Heart right ventricle (tissue), 16 donors: ENCODE measurements around the gene GTF2H1. TPM values are rescaled to one million over a fixed set of nuclear protein-coding genes. Genes with fewer than 3 reads are reported as not detected.
A peak's percentile ranks its signal among the peaks of the same experiment; 100 is the strongest.

Experiments
- ATAC-seq, 8 donors: fragments of 200-7000 bp; cut with Tn5 transposase; one replicate each; pipeline ENCODE4 v1.9.1; 2020; ENCODE audit warnings: mild to moderate bottlenecking in 8 of 8, moderate library complexity in 8 of 8, moderate number of reproducible peaks in 1 of 8
- DNase-seq, 2 donors: peaks; one replicate each; pipeline ENCODE4 v3.0.0-alpha.2; 2020
- H3K27ac ChIP-seq, 10 donors: fragments of 200-600 bp; sonication (generic) in 2 of 10; one replicate each; pipeline versions ENCODE4 v1.5.0 to v1.8.0; 2020 to 2022; ENCODE audit warnings: mild to moderate bottlenecking in 3 of 10
- H3K27me3 ChIP-seq, 7 donors: fragments of 200-600 bp; one replicate each; pipeline ENCODE4 v1.8.0; 2021 to 2022; ENCODE audit warnings: mild to moderate bottlenecking in 2 of 7
- H3K36me3 ChIP-seq, 9 donors: fragments of 200-600 bp; sonication (generic) in 1 of 9; one replicate each; pipeline versions ENCODE4 v1.5.0 to v1.8.0; 2020 to 2022; ENCODE audit warnings: mild to moderate bottlenecking in 2 of 9
- H3K4me1 ChIP-seq, 9 donors: fragments of 200-600 bp; sonication (generic) in 1 of 9; one replicate each; pipeline versions ENCODE4 v1.5.0 to v1.8.0; 2020 to 2022; ENCODE audit warnings: mild to moderate bottlenecking in 4 of 9
- H3K4me3 ChIP-seq, 10 donors: fragments of 200-600 bp; sonication (generic) in 2 of 10; one replicate each; pipeline versions ENCODE4 v1.5.0 to v1.8.0; 2020 to 2022; ENCODE audit warnings: mild to moderate bottlenecking in 7 of 10, moderate library complexity in 2 of 10
- H3K9me3 ChIP-seq, 11 donors: fragments of 200-600 bp in 10 of 11; sonication (generic) in 2 of 11; one replicate each; pipeline versions ENCODE4 v1.5.0 to v1.8.0; 2013 to 2022; ENCODE audit warnings: mild to moderate bottlenecking in 2 of 11, control low read depth in 1 of 11, moderate library complexity in 1 of 11
- CTCF ChIP-seq, 9 donors: fragments of 200-600 bp; sonication (generic) in 2 of 9; IDR thresholded peaks; one replicate each; pipeline versions ENCODE4 v1.5.0 to v1.8.0; 2021 to 2022; ENCODE audit warnings: antibody characterized with exemption in 9 of 9, mild to moderate bottlenecking in 5 of 9, moderate library complexity in 1 of 9
- WGBS, 2 donors: extraction: QIAGEN DNeasy Blood & Tissue Kit; methylation state at CpG; one replicate each; pipeline ENCODE4 v1.1.7; 2013; ENCODE audit warnings: inconsistent platforms in 1 of 2; 5-methylcytosine and 5-hydroxymethylcytosine counted together
- intact Hi-C, 10 donors: fragments of 100-400 bp; cut with DNase I; formaldehyde crosslinking; loops; one replicate each; pipeline versions ENCODE4 v1.11.1 to v1.14.2; 2022
- long read RNA-seq, 3 donors: library from polyadenylated mRNA; unstranded; transcript quantifications; one replicate each; pipeline ENCODE4 v2.0.0, GENCODE V29; 2020 to 2021
- polyA plus RNA-seq, 2 donors: library from polyadenylated mRNA; stranded (reverse); fragments of 200-250 nt; gene quantifications; one replicate each; pipeline ENCODE4 v1.2.3, GENCODE V29; 2013
- total RNA-seq, 10 donors: library from RNA; stranded (reverse); fragmentation: NEBNext Ultra II Directional in 3 of 10; extraction: Animal tissue kit (Norgen Biotek cat#: 25700) in 3 of 10; gene quantifications; one replicate each; pipeline versions ENCODE4 v1.2.1 to v1.2.4, GENCODE V29; 2021 to 2023
- donor health status: Arrhythmogenic right ventricular cardiomyopathy.
- donor health status: ischemic (EF 13 %, LVEDD 7.1; RV severe dilation, severe dysfunction).
- donor health status: healthy with polysubstance abuse.
- donor health status: DM: no; HTN: yes; CAD: no.
- donor health status: DM: no; HTN: no; CAD: no.
- donor health status: ischemic (EF 25% LVEDD 6.9; RV normal size, moderate dysfunction).
- donor health status: ischemic (EF 25% LVEDD 5.7; RV mildly dilated, moderate dysfunction).
- donor health status: healthy.
- donor health status: DM: yes; HTN: yes; CAD: no.
- donor health status: Ischemic cardiomyopathy.
- donor health status: ischemic (EF 35%, LVEDD 5.7; RV mildly dilated, moderate dysfunction).
- donor health status: nonischemic (EF 11% LVEDD 7.7; RV severe dilation, severe dysfunction).
- donor health status: DM: yes; HTN: yes; CAD: no.
- donor health status: PGD.
- donor health status: ischemic (EF 29% LVEDD 5.4; RV normal size, mild dysfunction).
- donor health status: nonischemic (EF 23%, LVEDD 6.1; RV moderate dilation, normal function).

The GTF2H1 gene
- total RNA-seq (10 to 100 TPM; 19.6 to 27.9 (median 25.2) TPM), polyA plus RNA-seq (10 to 100 TPM; 14.9 to 15.5 TPM)
- long read RNA-seq, donor 1, transcript GTF2H1-201 (15 exons, 2,982 nt), result major isoform, 20 of 29 reads
- long read RNA-seq, donor 1, partial matches to known transcripts, result 4 of 29 reads
- long read RNA-seq, donor 1, other reads (novel, unspliced or antisense), result 5 of 29 reads
- long read RNA-seq, donor 2, transcript GTF2H1-201 (15 exons, 2,982 nt), result major isoform, 26 of 33 reads
- long read RNA-seq, donor 2, partial matches to known transcripts, result 1 of 33 reads
- long read RNA-seq, donor 2, other reads (novel, unspliced or antisense), result 4 of 33 reads
- long read RNA-seq, donor 3, transcript GTF2H1-201 (15 exons, 2,982 nt), result major isoform, 60 of 84 reads
- long read RNA-seq, donor 3, partial matches to known transcripts, result 9 of 84 reads
- long read RNA-seq, donor 3, other reads (novel, unspliced or antisense), result 9 of 84 reads

- no peaks in the 10 kb centered on the region for H3K9me3 ChIP-seq
- H3K36me3 ChIP-seq, result peaks cover 0 to 35% (median 0%) of the 10 kb centered on the region in 9 donors
- intact Hi-C loops, result loop anchor here in 8 of 10 donors (1.0 to 10.0 kb wide), 10 partner anchors 60 to 313 kb away; partner anchors contain the start of genes LDHA (in 5 of the 8), SPTY2D1 (in 4 of the 8) and TSG101 (in 2 of the 8)
- H3K4me3 ChIP-seq, result peak within 1 kb of the TSS; percentile 70 to 93 (median 84)
- no peak for TF ChIP-seq CTCF (IDR thresholded peaks at IDR 0.05)
- ATAC-seq (peak; percentile 98 to 100 (median 99)), DNase-seq (peak; percentile 92 to 97)
- WGBS, 2 donors, result 0 to 1% methylated on average over 61 of the region's 61 CpGs
- H3K4me1 ChIP-seq, result peaks cover 0 to 59% (median 45%) of the 10 kb centered on the region in 9 donors
- H3K27ac ChIP-seq, result peak within 1 kb of the TSS; percentile 93 to 99 (median 96)
- H3K27me3 ChIP-seq, result no peaks in the 10 kb centered on the region
Observed at GRCh38 chr11:18321969-18322711, at the start of gene GTF2H1, which contains the start of gene HPS5. GTF2H1 (plus strand) TSS chr11:18322567; CDS start chr11:18333075, 10,508 bp downstream. HPS5 (minus strand) TSS chr11:18322140; CDS start chr11:18317858, 4,282 bp downstream.

GRCh38 chr11:18277565-18278271 lies 44.6 kb upstream of the GTF2H1 start:
- no peak for DNase-seq
- no peaks in the 10 kb centered on the region for H3K9me3 ChIP-seq
- intact Hi-C loops, result no loop called here
- H3K4me3 ChIP-seq, result no peak overlapping the region
- no peak for TF ChIP-seq CTCF (IDR thresholded peaks at IDR 0.05)
- peak in 3 of 8 donors; percentile 58 to 70 (median 58) for ATAC-seq
- H3K36me3 ChIP-seq, result peaks cover 0 to 57% (median 8%) of the 10 kb centered on the region in 9 donors
- 85 to 87% methylated on average over 5 of the region's 5 CpGs for whole genome bisulfite sequencing, 2 donors
- peak overlapping the region in 1 of 10 donors; percentile 56 for H3K27ac ChIP-seq
- no peaks in the 10 kb centered on the region for H3K27me3 ChIP-seq
- H3K4me1 ChIP-seq, result peaks cover 0 to 12% (median 0%) of the 10 kb centered on the region in 9 donors

- Histone ChIP-seq H3K36me3 (peaks cover 0 to 85% (median 20%) of the 10 kb centered on the region in 9 donors), H3K27ac (peak overlapping the region in 1 of 10 donors; percentile 45), H3K9me3 (no peaks in the 10 kb centered on the region), H3K4me1 (peaks cover 0 to 12% (median 0%) of the 10 kb centered on the region in 9 donors), H3K27me3 (no peaks in the 10 kb centered on the region), H3K4me3 (no peak overlapping the region)
- ATAC-seq (no peak), DNase-seq (no peak)
- 83 to 88% methylated on average over 4 of the region's 4 CpGs for WGBS, 2 donors
- TF ChIP-seq CTCF (IDR thresholded peaks at IDR 0.05), result no peak
- intact Hi-C loops, result no loop called here
Observed at GRCh38 chr11:18280438-18281045, 41.8 kb upstream of the GTF2H1 start.
